Ishikawa (cell line): ENCODE measurements around the gene MAIP1.

Experiments used
- CEBPB ChIP-seq: IDR thresholded peaks from 2 replicates; pipeline ENCODE4 v1.6.1; 2012
- CREB1 ChIP-seq: IDR thresholded peaks from 2 replicates; pipeline ENCODE4 v1.6.1; 2012; ENCODE audit warnings: low read depth
- EP300 ChIP-seq: IDR thresholded peaks from 2 replicates; pipeline ENCODE4 v1.6.1; 2012; ENCODE audit warnings: borderline replicate concordance
- FOXM1 ChIP-seq: IDR thresholded peaks from 2 replicates; pipeline ENCODE4 v1.6.1; 2012; ENCODE audit warnings: low read depth, borderline replicate concordance
- RAD21 ChIP-seq: IDR thresholded peaks from 2 replicates; pipeline ENCODE4 v1.6.1; 2012; ENCODE audit warnings: low read depth
- REST ChIP-seq: IDR thresholded peaks from 2 replicates; pipeline ENCODE4 v1.6.1; 2012; ENCODE audit warnings: low read depth, mild to moderate bottlenecking
- TAF1 ChIP-seq: IDR thresholded peaks from 2 replicates; pipeline ENCODE4 v1.6.1; 2012; ENCODE audit warnings: low read depth, mild to moderate bottlenecking
- YY1 ChIP-seq: IDR thresholded peaks from 2 replicates; pipeline ENCODE4 v1.6.1; 2012; ENCODE audit warnings: low read depth
- TF ChIP-seq, protein P1 (sequence below): IDR thresholded peaks from 2 replicates; pipeline ENCODE4 v1.6.1; 2012
- TF ChIP-seq, protein P2 (sequence below): IDR thresholded peaks from 2 replicates; pipeline ENCODE4 v1.6.1; 2012

DNA sequence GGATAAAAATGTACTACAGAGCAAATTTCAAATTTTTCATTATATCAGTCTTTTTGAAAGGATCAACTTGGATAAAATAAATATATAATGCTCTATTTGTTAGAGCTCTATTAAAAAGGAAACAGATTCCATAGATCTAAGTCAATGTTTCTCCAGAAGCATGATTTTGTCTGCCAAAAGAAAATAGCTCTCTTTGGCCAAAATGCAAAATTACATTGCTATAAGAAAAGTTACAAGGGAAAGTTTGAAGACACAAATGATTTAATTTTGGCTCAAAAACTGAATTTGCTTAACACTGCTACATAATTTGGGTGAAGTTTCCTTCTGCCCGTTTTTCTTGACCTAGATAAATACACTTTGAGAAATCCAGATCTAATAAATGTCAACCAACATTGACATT, 28.6 kb upstream of the MAIP1 start:
- TF ChIP-seq, protein P1, sequence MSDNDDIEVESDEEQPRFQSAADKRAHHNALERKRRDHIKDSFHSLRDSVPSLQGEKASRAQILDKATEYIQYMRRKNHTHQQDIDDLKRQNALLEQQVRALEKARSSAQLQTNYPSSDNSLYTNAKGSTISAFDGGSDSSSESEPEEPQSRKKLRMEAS, result no peak
- TF ChIP-seq FOXM1 (no peak), CEBPB (no peak), YY1 (no peak), EP300 (no peak), TAF1 (no peak), CREB1 (no peak), RAD21 (no peak), REST (no peak)
- TF ChIP-seq, protein P2, sequence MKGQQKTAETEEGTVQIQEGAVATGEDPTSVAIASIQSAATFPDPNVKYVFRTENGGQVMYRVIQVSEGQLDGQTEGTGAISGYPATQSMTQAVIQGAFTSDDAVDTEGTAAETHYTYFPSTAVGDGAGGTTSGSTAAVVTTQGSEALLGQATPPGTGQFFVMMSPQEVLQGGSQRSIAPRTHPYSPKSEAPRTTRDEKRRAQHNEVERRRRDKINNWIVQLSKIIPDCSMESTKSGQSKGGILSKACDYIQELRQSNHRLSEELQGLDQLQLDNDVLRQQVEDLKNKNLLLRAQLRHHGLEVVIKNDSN, result no peak
